ENCODE results near the gene MFAP4.

Gene MFAP4

DNA sequence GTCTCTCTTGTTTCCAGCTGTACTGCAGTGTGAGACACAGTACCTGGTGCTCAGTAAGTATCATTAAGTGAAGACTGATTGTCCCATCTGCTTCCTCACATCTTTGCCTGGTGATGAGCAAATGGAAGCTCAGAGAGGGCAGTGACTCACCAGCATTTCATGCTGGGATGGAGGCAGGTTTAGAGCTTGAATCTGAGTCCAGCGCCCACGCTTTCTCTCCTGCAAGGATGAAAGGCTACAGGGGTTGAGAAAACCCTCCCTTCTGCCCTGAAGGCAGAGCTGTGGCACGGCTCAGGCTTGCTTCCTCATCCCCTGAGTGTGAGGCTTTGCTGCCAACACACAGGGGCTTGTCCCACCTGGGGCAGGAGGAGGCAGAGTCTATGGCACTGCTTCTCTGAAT, 22.5 kb upstream of the MFAP4 start:
- peak; percentile 44 for DNase-seq

DNA sequence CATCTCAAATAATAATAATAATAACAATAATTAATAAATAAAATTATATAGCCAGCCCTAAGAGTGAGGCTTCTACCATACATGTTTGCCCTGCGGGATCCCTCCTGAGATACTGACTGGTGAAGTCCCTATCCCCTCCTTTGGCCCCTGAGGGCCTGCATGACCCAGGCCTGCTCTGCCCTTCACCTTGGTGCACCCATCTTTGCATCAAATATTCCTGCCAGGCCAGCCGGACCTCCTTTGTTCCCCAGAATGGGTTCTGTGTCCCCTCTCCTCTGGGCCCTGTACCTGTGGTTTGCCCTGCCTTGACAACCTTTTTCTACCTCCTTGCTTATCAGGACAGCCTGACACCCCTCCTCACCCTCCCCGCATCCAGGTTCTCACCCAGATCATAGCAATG, 22.1 kb upstream of the MFAP4 start:
- no peak for DNase-seq

DNA sequence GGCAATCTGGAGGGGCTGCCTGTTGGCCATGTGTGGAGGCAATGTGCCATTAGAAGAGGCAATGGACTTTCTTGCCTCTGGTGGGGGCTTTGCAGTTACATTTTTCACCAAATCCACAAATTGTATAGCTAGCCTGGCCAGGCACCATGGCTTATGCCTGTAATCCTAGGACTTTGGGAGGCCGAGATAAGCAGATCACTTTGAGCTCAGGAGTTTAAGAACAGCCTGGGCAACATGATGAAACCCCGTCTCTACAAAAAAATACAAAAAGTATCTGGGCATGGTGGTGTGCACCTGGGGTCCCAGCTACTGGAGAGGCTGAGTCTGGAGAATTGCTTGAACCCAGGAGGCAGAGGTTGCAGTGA, 21.3 kb upstream of the MFAP4 start:
- no peak for DNase-seq

DNA sequence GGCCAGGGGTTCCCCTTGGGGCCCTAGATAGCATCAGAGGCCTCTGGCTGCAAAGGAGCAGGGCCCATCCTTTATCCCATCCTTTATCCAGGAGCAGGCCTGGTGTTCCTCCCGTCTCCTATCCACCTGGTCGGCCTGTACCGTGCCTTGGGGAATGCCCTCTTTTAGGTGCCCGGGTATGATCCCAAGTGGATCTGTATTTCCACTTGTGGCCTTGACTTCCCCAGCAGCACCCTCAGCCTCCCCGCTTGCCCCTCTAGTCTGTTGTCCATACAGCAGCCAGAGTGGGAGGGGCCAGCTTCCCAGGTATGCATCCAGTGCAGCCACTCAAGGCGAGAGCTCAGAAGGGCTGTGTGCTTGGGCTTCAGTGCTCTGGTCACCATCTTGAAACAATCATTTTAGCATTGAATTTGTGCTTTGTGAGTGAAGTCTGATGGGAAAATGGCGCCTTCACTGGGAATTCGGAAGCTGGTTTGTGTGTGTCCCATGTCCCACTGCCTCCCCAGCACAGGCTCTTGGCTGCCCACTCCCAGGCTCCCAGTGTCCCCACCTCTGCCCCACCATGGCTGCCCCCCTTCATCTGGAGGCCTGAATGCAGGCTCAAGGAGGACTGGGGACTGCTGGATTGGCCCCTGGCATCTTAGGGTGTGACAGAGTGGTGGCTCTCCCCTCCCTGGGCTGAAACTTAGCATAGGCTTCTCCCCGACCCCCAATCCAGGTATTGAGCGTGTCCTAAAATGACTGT, 20.8 kb upstream of the MFAP4 start:
- no peak for DNase-seq

DNA sequence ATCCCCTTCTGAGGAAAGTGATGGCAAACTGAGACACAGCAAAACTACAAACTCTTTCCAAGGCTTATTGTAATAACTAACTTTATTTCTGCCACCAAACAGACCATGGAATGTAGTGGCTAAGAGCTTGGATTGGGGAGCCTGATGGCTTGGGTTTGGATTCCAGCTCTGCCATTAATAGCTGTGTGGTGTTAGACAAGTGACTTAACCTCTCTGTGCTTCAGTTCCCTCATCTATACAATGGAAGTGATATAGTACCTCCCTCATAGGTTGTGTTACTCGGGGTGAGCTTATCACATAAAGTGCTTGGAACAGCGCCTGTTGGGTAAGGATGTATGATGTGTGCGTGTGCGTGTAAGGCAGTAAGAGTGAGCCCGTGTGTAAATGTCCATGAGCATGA, 18.1 kb upstream of the MFAP4 start:
- no peak for DNase-seq

DNA sequence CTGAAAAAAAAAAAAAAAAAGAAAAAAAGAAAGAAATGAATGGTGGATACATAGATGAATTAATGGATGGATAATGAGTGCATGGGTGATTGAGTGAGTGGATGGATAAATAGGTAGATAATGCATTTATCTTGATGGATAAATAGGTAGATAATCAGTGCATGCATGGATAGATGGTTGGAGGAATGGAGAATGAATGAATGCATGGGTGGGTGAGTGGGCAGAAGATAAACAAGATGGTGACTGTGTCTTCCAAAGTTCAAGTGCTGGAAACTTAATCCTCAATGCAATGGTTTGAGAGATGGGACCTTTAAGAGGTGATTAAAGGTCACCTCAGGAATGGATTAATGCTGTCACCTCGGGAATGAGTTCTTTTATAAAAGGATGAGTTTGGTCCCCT, 17.3 kb upstream of the MFAP4 start:
- no peak for DNase-seq

DNA sequence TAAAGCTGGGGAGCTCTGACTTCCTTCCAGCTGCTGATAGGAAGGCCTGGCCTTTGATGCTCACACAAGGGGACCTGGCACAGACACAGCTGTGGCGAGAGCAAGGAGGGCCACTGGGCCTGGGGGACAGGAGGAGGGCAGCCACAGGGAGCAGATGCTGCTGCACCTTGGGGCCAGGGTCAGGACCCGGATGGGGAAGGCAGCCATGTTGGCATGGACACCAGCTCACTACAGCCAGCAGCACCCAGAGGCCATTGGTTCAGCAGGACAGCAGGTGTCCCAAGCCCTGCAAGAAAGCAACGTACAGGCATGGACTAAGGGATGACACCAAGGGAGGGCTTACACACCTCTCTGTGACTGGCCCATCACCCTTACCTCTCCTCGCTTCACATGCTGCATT, 16.0 kb upstream of the MFAP4 start:
- no peak for DNase-seq

DNA sequence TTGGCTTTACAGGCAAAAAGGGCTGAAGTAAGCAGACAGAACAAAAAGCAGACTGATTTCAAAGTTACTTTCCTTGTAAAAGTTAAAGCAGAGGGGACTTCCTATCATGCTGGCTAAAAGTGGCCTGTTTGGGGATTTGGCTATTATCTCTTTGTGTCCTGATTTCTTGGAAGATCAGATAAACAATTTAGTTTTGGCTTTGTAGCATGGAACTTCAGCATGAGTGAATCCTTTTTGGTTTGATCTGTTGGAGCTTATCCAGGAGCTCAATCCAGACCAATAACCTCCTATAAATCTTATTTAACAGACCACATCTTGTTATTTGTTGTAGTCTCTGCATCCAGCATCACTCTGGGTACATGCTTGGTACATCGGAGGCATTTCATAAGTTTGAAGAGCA, 15.2 kb upstream of the MFAP4 start:
- no peak for DNase-seq

DNA sequence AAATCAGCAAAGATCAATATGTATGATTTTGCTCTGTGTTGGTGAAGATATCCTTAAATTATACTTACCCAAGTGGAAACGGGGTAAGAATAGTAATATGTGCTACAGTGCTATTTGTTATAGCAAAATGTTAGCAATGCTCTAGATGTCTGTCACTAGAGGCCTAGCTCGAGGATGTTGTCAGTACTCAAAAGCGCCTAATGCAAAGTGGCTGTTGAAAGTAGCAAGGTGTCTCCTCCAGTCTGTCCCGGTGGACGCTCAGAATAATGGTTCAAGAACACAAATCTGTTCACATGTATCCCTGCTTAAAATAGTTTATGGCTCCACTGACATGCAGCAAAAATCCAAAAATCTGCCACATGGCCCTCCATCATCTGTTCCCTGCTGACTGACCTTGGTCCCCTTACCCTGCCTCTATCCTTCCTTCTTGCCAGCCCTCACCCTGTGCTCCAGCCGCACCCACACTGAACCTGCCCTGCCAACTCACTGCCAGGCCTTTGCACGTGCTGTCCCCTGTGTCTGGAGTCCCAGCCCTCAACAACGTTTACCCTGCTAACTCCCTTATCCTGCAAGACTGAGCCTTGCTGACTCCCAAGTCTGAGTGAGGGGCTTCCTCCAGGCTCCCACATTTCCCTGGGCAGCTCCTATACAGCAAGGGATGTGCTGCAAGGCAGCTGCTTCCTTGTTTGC, 14.5 kb upstream of the MFAP4 start:
- no peak for DNase-seq

DNA sequence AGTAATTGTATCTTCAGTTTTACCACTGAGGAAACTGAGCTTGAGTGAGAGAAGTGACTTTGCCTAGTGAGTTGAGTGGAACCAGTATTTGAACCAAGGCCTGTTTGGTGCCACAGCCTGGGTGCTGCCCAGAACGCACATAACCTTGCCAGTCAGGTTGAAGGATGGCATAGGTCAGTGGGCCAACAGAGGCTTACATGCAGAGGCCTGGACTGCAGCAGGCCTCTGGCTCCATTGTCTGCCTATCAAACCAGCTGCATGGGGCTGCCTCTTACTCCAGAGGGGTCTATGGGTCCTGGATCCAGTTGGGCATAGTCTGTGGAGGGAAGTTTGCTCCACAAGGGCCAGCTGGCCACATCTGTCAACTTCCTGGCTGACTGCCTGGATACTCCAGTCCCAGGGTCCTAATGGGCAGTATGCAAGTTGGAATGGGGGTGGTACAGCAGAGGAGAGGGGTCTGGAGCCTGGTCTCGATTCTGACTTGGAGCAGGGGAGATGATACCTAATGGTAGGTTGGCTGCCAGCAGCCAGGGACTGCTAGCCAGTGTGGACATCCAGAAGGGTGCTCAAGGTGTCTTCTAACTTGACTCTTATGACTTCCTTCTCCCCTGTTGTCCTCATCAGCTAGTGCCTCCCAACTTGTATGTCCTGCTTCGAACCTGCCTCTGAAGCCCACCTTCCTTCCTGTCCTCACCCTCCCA, 12.9 kb upstream of the MFAP4 start:
- DNase-seq, result no peak

DNA sequence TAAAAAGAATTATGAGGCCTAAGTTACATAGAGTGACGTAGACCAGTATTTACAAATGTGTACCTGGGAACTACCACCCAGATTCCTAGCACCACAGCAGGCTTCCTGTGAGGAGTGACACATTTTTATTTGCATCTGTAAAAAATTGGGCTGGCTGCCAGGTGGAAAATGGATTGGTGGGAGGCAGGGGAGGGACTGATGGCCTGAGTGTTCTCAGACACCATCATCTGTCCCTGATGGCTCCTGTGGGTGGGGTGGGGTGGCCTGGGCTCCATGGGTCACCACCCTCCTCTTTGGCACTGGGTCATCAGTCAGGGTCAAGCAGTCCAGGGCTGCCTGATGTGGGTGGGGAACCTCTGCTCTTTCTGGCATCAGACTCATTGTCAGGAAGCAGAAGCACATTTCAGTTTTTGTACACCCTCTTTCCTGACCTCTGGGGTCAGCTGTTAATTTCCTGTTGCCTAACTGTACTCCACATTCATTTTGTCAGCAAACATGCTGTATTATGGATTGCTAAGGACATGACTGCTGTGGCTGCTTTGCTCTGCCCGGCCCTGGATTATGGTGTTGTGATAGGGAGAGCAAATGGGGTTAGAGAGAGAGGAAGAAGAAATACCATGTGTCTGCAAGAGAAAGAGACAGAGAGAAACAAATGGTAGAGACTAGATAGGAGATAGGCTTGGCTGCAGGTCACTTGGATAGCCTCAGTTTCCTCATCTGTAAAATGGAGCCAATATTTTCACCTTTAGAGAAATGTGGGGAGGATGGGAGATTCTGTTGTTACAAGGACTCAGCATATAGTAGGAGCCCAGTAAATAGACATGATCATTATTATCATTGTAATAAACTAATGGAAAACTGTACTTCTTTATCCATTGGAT, 11.6 kb upstream of the MFAP4 start:
- no peak for DNase-seq

DNA sequence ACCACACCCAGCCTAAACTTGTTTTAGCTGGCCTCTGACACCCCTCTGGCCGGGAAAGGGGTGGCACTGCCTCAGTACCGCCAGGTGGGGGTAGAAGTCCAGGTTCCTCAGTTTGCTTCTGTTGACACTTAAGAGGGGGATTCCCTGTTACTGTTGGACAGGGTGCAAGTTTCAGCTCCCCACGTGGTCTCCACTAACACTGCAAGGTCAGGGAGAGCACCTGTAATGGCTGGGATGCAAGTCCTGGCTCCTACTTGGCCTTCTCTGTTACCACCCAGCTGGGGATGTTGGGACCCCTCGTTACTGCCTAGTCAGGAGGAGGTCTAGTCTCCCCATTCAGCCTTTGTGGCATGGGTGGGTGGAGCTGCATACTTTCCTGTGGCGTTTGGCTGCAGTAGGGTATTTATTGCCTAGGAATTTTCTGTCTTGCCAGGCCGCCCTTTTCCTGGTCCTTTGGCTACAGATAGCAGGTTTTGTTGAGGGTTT, 10.6 kb upstream of the MFAP4 start:
- no peak for DNase-seq

DNA sequence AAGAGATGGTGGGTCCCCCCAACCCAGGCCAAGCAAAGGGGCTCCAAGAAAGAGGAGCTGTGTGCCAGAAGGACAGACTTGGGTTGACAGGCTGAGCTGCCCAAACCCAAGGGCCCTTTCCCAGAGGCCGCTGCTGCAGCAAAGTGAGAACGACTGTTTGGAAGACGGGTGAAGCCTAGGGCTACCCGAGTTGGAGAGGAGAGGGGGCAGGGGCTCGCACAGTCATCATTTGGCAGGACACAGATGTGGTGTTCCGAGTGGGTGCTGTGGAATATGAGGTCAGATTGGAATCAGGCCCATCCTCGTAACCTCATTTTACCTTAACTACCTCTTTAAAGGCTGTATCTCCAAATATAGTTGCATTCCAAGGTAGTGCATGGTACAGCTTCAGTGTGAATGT, 5.3 kb upstream of the MFAP4 start:
- DNase-seq, result no peak

DNA sequence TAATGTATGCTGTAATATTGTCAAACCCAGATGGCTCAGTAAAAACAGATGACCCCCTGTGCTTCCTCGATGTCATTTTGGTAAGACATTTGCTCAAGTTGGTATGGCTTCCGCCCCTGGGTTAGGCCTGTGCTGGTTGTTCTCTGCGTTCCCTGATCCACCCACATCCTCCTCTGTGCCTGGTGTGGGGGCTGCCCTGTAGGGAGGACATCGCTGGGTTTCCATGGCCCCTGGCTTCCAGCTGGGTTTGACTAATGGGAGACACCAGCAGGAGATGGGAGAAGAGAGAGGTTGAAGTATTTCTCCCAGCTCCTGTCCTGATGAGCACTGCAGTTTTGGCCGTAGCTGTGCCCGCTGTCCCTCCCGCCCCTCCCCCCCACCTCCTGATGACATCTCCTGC, 4.4 kb upstream of the MFAP4 start:
- DNase-seq, result no peak

DNA sequence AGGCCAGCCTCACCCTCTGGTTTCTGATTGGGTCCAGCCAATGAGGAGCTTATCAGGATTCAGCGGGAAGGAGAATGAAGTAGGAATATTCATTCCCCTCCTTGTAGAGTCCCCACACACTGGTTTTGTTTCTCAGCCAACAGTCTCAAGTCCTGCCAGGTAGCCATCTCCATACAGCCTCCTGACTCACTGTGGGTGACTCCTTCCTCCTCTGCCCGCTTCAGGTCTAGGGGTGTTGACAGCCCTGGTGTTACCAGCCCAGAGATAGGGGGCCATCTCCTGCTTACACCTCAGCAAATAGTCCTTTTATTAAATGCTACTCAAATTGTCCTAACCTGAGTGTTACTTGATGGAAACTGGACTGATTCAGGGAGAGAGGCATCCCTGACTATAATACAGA, 4.0 kb upstream of the MFAP4 start:
- DNase-seq, result no peak

DNA sequence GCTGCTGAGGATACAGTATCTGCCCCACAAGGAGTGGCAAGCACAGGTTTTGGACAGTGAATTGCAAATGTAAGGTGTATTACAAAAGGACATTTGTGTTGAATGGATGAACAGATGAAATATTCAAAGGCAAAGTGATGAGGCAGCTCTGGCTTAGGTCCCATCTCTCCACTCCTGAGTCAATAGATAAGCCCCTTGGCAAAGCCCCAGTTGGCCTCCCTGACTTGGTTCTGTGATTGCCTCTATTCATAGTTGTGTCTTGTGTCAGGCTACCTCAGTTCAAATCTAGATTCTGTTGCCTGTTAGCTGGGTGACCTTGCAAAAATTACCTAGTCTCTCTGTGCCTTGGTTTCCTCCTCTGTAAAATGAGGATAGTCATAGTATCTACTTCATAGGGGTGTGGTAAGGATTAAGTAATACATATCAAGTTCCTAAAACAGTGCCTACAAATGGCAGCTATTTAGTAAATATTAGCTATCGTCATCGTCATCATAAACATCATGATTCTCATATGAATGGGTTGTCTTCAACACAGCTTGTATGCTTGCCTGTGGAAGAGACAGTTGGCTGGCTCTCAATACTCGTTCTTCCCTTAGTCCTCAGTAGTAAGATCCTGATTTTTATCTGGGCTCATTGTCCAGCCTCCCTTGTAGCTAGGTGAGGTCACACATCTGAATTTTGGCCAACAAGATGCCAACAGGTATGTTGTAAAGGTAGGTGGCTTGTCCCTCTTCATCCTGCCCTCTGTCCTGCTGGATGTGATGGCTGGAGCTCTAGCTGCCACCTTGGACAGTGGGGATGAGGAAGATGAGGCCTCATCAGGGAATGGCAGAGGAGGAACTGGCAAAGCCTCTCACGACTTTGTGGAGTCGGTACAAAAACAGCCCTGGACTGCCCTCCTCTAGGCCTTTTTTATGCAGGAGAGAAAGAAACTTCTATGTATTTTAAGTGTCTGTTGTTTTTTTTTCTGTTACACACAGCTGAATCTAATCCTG, 2.1 kb upstream of the MFAP4 start:
- DNase-seq, result no peak

DNA sequence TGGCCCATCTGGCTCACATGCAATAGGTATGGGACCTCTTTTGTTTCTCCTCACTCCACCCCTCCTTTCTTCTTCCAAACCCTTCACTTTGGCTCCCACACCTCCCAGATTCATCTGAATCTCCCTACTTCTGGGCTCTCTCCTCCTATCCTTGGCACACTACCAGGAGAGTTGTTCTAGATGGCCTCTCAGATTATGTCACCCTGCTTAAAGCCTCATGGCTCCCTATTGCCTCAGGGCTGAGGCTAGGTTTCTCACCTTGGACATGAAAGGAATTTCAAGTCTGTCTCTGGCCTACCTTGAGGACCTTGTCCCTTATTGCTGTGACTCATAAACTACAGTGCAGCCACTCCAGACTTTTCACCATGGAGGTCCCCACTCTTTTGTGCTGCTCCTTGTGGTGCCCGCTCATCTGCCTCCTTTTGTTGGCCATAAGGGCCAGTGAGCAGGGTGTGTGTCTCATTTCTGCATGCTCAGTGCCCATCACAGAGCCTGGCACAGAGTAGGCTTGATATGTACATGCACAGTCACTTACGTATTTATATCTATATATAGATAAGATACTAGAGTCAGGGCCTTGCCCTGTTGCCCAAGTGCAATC, 1.0 kb upstream of the MFAP4 start:
- no peak for DNase-seq

DNA sequence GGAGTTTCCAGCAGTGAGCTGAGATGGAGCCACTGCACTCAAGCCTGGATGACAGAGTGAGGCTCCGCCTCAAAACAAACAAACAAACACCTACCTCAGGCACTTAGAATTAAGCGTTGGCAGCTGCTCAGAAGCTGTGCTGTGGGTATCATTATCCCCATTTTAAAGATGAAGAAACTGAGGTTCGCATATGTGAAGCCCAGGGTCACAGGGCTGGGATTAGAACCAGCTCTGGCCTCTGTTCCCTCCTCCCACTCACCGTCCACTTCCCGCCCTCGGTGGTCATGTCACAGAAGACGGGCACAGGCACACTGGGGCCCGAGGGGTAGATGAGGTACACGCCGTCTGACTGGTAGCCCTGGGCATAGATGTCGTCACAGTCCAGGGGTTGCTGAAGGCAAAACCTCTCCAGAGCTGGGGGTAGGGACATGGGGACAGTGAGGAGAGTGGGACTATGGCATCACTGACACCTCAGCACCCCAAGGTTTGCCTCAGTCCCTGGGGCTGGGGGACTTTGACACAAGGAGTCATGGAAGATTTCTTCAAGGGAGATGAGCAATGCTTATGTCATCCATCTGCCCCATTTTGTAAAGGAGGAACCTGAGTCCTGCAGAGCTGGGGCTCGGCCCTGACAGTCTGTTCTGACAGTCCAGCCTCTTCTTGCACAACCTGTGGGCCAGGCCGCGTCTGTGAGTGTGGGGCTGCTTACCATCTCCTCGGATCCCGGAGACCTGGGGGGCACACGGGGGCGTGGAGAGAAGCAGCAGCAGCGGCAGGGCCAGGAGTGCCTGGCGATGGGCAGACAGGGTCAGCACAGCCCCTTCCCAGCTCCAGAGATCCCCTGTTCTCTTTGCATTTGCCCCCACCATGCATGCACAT, 700 bp downstream of the MFAP4 start:
- DNase-seq, result no peak

DNA sequence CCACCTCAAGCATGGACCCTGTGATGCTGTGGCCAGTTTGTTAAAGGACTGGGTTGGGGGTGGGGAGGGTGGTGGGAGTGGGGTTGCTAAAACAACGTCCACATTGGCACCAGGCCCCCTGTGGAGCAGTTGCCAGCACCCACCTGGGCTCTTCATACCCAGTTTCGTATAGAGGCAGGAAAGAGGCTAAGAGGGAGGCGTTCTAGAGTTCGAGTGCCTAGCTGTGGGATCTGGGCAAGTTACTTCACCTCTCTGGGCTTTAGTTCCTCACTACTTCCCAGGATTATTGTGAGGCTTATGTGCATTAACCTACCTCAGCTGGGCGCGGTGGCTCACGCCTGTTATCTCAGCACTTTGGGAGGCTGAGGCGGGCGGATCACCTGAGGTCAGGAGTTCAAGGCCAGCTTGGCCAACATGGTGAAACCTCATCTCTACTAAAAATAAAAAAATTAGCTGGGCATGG, 1.4 kb downstream of the MFAP4 start:
- DNase-seq, result no peak

DNA sequence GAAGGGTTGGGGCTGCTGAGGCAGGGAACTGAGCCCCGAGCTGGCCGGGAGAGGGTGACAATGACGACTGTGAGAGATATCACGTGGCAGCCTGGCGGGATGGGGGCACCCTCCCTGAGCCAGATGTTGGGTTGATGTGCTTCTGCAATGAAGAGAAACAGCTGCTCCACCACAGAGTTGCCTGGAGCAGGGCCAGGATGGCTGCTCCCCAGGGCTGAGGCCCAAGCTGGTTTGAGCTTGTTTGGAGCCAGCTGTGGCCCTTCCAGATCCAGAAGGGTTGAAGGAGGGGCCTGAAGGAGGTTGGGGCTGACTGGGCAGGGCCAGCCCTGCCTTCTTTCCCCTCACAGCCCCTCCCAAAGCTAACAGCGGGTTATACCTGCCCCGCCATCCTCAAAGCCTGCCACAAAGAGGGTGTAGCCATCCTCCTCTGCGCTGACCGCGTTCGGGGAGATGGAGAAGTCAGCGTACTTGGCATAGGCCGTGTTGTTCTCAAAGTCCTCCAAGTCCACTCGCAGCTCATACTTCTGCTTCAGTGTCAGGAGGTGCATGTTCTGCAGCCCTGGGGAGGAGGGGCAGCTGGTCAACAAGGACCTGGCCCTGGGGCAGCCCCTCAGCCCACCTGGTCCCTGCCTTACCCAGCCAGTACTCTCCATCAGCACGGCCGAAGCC, 2.1 kb downstream of the MFAP4 start:
- no peak for DNase-seq
